GM23248 (cell line): ENCODE data around the gene RIT2. TPM values are rescaled to one million over a fixed set of nuclear protein-coding genes. Genes with fewer than 3 reads are reported as not detected.

Source experiments
- DNase-seq: peaks from one replicate; pipeline ENCODE4 v3.0.0-alpha.2; 2015
- H2AFZ ChIP-seq: fragments of 200-600 bp; sonication (generic); 2 replicates; pipeline ENCODE4 v1.6.1; 2016; ENCODE audit warnings: antibody characterized with exemption
- H3F3A ChIP-seq: fragments of 200-600 bp; sonication (generic); 2 replicates; pipeline ENCODE4 v1.6.1; 2016; ENCODE audit warnings: mild to moderate bottlenecking, antibody characterized with exemption, mixed run types; ENCODE audit not compliant: insufficient read depth
- H3K27ac ChIP-seq: fragments of 200-600 bp; sonication (generic); 2 replicates; pipeline ENCODE4 v1.5.1; 2016; ENCODE audit warnings: mild to moderate bottlenecking
- H3K27me3 ChIP-seq: fragments of 200-600 bp; sonication (generic); replicated peaks from 2 replicates; pipeline ENCODE4 v1.6.1; 2016; ENCODE audit warnings: mild to moderate bottlenecking; ENCODE audit not compliant: insufficient read depth
- H3K36me3 ChIP-seq: fragments of 200-600 bp; sonication (generic); 2 replicates; pipeline ENCODE4 v1.6.1; 2016; ENCODE audit warnings: low read depth, mild to moderate bottlenecking
- H3K4me1 ChIP-seq: fragments of 200-600 bp; sonication (generic); 2 replicates; pipeline ENCODE4 v1.6.1; 2016; ENCODE audit warnings: mild to moderate bottlenecking; ENCODE audit not compliant: insufficient read depth
- H3K4me2 ChIP-seq: fragments of 200-600 bp; sonication (generic); one replicate; pipeline ENCODE4 v1.6.1; 2016; ENCODE audit warnings: mild to moderate bottlenecking; ENCODE audit not compliant: unreplicated experiment
- H3K4me3 ChIP-seq: fragments of 200-600 bp; sonication (generic); 2 replicates; pipeline ENCODE4 v1.5.1; 2016; ENCODE audit warnings: mild to moderate bottlenecking
- H3K79me2 ChIP-seq: fragments of 200-600 bp; sonication (generic); 2 replicates; pipeline ENCODE4 v1.6.1; 2016; ENCODE audit warnings: mild to moderate bottlenecking; ENCODE audit not compliant: insufficient read depth
- H3K9ac ChIP-seq: fragments of 200-600 bp; sonication (generic); 2 replicates; pipeline ENCODE4 v1.6.1; 2016; ENCODE audit warnings: mild to moderate bottlenecking
- H3K9me2 ChIP-seq: fragments of 200-600 bp; sonication (generic); 2 replicates; pipeline ENCODE4 v1.6.1; 2016; ENCODE audit warnings: mixed run types, mild to moderate bottlenecking, moderate library complexity; ENCODE audit not compliant: insufficient read depth
- H3K9me3 ChIP-seq: fragments of 200-600 bp; sonication (generic); one replicate; pipeline ENCODE4 v1.6.1; 2017; ENCODE audit warnings: low read depth
- H4K20me1 ChIP-seq: fragments of 200-600 bp; sonication (generic); 2 replicates; pipeline ENCODE4 v1.6.0; 2016; ENCODE audit not compliant: insufficient read depth
- EZH2 ChIP-seq: fragments of 200-600 bp; sonication (generic); IDR thresholded peaks from 2 replicates; pipeline ENCODE4 v1.6.1; 2018; ENCODE audit warnings: antibody characterized with exemption, mild to moderate bottlenecking; ENCODE audit not compliant: insufficient read depth, poor library complexity, severe bottlenecking
- EZH2phosphoT487 ChIP-seq: fragments of 200-600 bp; sonication (generic); IDR thresholded peaks from 2 replicates; pipeline ENCODE4 v1.6.1; 2018; ENCODE audit warnings: antibody characterized with exemption, moderate library complexity, mild to moderate bottlenecking, low read depth; ENCODE audit not compliant: insufficient read depth
- WGBS, 2 experiments: methylation state at CpG; one replicate each; pipeline ENCODE4 v1.1.6; 2015 to 2017; ENCODE audit warnings: low lambda C conversion rate in 2 of 2, low coverage in 1 of 2; ENCODE audit errors: missing lambda C conversion rate in 2 of 2; 5-methylcytosine and 5-hydroxymethylcytosine counted together
- in situ Hi-C: fragments of 300-500 bp; cut with MboI; formaldehyde crosslinking; loops from 2 replicates; pipeline ENCODE4 v1.15.0; 2020
- polyA plus RNA-seq: library from polyadenylated mRNA; unstranded; fragments of >200 nt; fragmentation: Nextera tagmentation; extraction: Ambion mirVana; gene quantifications from 2 replicates; pipeline ENCODE4 v1.2.1, GENCODE V29; 2016
- total RNA-seq: library from RNA; depleted of rRNA; stranded (reverse); fragments of >200 nt; shearing (Covaris generic); gene quantifications from 2 replicates; pipeline ENCODE4 v1.2.3, GENCODE V29; 2014

RIT2 gene
- total and polyA plus RNA-seq, 2 experiments from 2014 or later = not detected

GRCh38 chr18:42736074-42736473, 379.4 kb downstream of the RIT2 start:
- Histone ChIP-seq H3K4me1 (no peaks in the 10 kb centered on the region), H3K9me2 (no peaks in the 10 kb centered on the region), H4K20me1 (no peaks in the 10 kb centered on the region), H3K4me3 (no peak overlapping the region), H3K36me3 (no peaks in the 10 kb centered on the region), H2AFZ (no peak overlapping the region), H3F3A (no peaks in the 10 kb centered on the region), H3K9me3 (no peaks in the 10 kb centered on the region), H3K9ac (no peak overlapping the region), H3K4me2 (no peak overlapping the region), H3K27ac (no peak overlapping the region), H3K79me2 (no peaks in the 10 kb centered on the region), H3K27me3 (no peaks in the 10 kb centered on the region)
- 0 to 3% methylated on average over 1 of the region's 1 CpG for WGBS, 2 experiments
- TF ChIP-seq EZH2 (no peak), EZH2phosphoT487 (no peak)
- peak; percentile 0 for DNase-seq
- in situ Hi-C loops = no loop called here

GRCh38 chr18:42734520-42734919, 381.0 kb downstream of the RIT2 start:
- H3F3A ChIP-seq = no peaks in the 10 kb centered on the region
- H3K9me2 ChIP-seq = no peaks in the 10 kb centered on the region
- H4K20me1 ChIP-seq = no peaks in the 10 kb centered on the region
- H3K36me3 ChIP-seq = no peaks in the 10 kb centered on the region
- DNase-seq = no peak
- WGBS, 2 experiments = 23 to 30% methylated on average over 3 of the region's 3 CpGs
- no peaks in the 10 kb centered on the region for H3K9me3 ChIP-seq
- H2AFZ ChIP-seq = no peak overlapping the region
- H3K9ac ChIP-seq = no peak overlapping the region
- no peak overlapping the region for H3K4me3 ChIP-seq
- TF ChIP-seq EZH2phosphoT487 (no peak), EZH2 (no peak)
- no peaks in the 10 kb centered on the region for H3K4me1 ChIP-seq
- in situ Hi-C loops = no loop called here
- no peak overlapping the region for H3K4me2 ChIP-seq
- H3K79me2 ChIP-seq = no peaks in the 10 kb centered on the region
- no peaks in the 10 kb centered on the region for H3K27me3 ChIP-seq
- no peak overlapping the region for H3K27ac ChIP-seq

DNA sequence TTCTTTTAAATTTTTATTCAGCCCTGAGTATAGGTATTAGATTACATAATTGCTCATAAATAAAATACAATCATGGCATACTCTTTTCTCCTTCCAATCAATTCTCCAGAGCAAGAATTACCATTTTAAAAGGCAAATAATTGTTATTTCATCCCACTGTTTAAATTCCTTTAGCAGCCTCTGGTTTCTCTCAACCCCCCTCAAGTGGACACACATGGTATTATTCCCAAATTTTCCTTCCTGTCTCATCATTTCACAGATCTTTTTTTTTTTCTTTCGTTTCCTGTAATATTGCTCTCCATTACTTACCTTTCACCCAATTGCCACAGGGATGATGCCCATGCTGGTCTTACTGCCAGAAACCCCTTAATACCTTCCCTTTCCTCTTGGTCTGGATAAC, 385.2 kb downstream of the RIT2 start:
- H3K79me2 ChIP-seq = no peaks in the 10 kb centered on the region
- in situ Hi-C loops = no loop called here
- no peaks in the 10 kb centered on the region for H3K4me1 ChIP-seq

DNA sequence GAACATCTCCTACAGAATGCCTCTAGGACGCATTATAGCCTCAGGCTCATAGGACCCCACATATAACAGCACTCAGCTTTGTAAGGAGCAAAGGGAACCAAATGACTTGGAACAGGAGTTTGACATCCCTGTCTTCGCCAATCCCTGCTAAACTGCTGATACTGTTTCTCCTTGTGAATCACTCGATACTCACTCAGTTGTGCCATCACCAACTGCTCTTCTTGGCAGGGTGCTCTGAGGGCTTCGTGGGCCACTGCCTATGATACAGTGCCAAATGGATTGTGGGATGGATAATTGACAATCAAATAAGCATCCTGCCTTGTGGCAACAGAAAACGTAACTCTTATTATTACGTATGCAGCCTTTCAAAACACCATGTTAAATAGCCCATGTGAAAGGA, 396.3 kb downstream of the RIT2 start:
- no peaks in the 10 kb centered on the region for H3K36me3 ChIP-seq
- no peak overlapping the region for H3K9ac ChIP-seq
- no peaks in the 10 kb centered on the region for H3K4me1 ChIP-seq
- no peaks in the 10 kb centered on the region for H3K9me3 ChIP-seq
- no peaks in the 10 kb centered on the region for H3K27me3 ChIP-seq
- WGBS, 2 experiments = 41 to 45% methylated on average over 6 of the region's 6 CpGs
- H2AFZ ChIP-seq = no peak overlapping the region
- H3K79me2 ChIP-seq = no peaks in the 10 kb centered on the region
- TF ChIP-seq EZH2phosphoT487 (no peak), EZH2 (no peak)
- H3K4me3 ChIP-seq = no peak overlapping the region
- no peak overlapping the region for H3K4me2 ChIP-seq
- in situ Hi-C loops = no loop called here
- no peaks in the 10 kb centered on the region for H3K9me2 ChIP-seq
- H3K27ac ChIP-seq = no peak overlapping the region
- no peak for DNase-seq
- H4K20me1 ChIP-seq = no peaks in the 10 kb centered on the region
- no peaks in the 10 kb centered on the region for H3F3A ChIP-seq

More for the DNA sequence above, 385.2 kb downstream of the RIT2 start:
- no peaks in the 10 kb centered on the region for H4K20me1 ChIP-seq
- no peaks in the 10 kb centered on the region for H3K27me3 ChIP-seq
- H2AFZ ChIP-seq = no peak overlapping the region
- DNase-seq = peak; percentile 32
- H3K4me2 ChIP-seq = no peak overlapping the region
- H3K4me3 ChIP-seq = no peak overlapping the region
- no peaks in the 10 kb centered on the region for H3K9me2 ChIP-seq
- H3K27ac ChIP-seq = no peak overlapping the region
- WGBS, 2 experiments = 0 to 8% methylated on average over 1 of the region's 1 CpG
- H3K9me3 ChIP-seq = no peaks in the 10 kb centered on the region
- H3F3A ChIP-seq = no peaks in the 10 kb centered on the region
- no peaks in the 10 kb centered on the region for H3K36me3 ChIP-seq
- TF ChIP-seq EZH2 = no peak
- TF ChIP-seq EZH2phosphoT487 = no peak
- no peak overlapping the region for H3K9ac ChIP-seq

GRCh38 chr18:42712065-42712464, 403.4 kb downstream of the RIT2 start:
- no peak overlapping the region for H3K4me3 ChIP-seq
- H3K27me3 ChIP-seq = no peaks in the 10 kb centered on the region
- H3F3A ChIP-seq = no peaks in the 10 kb centered on the region
- H3K79me2 ChIP-seq = no peaks in the 10 kb centered on the region
- no peaks in the 10 kb centered on the region for H3K4me1 ChIP-seq
- TF ChIP-seq EZH2 (no peak), EZH2phosphoT487 (no peak)
- no peak overlapping the region for H3K27ac ChIP-seq
- H3K9me2 ChIP-seq = no peaks in the 10 kb centered on the region
- H3K9me3 ChIP-seq = no peaks in the 10 kb centered on the region
- H2AFZ ChIP-seq = no peak overlapping the region
- H3K36me3 ChIP-seq = no peaks in the 10 kb centered on the region
- WGBS, 2 experiments = 17 to 18% methylated on average over 1 of the region's 1 CpG
- in situ Hi-C loops = no loop called here
- no peak overlapping the region for H3K4me2 ChIP-seq
- no peak overlapping the region for H3K9ac ChIP-seq
- no peak for DNase-seq
- H4K20me1 ChIP-seq = no peaks in the 10 kb centered on the region
